Measurements from ENCODE around the gene HSFX1.

HSFX1 gene

DNA sequence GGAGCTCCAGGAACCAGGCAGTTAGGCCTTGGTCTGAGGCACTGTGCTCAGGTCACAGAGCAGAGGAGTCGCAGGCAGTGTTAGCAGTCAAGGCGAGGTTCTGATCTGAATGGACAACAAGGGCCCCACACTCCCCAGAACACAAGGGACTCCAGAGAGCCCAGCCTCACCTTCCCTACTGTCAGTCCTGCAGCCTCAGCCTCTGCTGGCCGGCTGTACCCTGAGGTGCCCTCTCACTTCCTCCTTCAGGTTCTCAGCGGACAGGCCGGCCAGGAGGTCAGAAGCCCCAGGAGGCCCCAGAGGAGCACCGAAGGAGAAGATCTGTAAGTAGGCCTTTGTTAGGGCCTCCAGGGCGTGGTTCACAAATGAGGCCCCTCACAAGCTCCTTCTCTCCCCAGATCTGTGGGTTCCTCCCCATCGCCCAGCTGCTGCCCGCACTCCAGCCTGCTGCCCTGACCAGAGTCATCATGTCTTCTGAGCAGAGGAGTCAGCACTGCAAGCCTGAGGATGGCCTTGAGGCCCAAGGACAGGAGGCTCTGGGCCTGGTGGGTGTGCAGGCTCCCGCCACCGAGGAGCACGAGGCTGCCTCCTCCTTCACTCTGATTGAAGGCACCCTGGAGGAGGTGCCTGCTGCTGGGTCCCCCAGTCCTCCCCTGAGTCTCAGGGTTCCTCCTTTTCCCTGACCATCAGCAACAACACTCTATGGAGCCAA, 34.0 kb downstream of the HSFX1 start:
- DNase-seq = no peak

DNA sequence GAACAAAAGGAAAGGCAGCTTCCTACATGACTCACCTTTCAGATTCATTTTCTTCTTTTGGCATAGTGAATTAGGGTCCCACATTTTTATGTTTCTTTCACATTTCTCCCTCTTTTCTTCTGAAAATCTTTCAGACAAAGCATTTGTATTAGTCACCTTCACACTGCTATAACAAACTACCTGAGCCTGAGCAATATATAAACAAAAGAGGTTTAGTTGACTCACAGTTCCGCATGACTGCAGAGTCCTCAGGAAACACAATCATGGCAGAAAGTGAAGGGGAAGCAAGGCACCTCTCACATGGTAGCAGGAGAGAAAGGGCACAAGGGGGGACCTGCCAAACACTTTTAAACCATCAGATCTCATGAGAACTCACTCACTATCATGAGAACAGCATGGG, 44.8 kb downstream of the HSFX1 start:
- DNase-seq = no peak

DNA sequence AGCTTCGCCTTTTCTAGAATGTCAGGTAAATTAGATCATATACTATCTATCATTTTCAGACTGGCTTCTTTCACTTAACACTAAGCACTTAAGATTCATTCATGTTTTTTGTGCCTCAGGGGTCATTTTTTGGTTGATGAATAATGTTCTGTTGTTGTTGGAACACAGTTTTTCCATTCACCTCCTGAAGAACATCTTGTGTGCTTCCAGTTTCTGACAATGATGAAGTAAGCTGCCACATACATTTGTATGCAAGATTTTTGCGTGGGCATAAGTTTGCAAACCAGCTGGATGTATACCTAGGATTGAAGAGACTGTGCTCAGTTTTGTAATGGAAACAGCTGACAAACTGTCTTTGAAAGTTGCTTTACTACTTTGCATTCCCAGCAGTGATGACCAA, 45.5 kb downstream of the HSFX1 start:
- no peak for DNase-seq

DNA sequence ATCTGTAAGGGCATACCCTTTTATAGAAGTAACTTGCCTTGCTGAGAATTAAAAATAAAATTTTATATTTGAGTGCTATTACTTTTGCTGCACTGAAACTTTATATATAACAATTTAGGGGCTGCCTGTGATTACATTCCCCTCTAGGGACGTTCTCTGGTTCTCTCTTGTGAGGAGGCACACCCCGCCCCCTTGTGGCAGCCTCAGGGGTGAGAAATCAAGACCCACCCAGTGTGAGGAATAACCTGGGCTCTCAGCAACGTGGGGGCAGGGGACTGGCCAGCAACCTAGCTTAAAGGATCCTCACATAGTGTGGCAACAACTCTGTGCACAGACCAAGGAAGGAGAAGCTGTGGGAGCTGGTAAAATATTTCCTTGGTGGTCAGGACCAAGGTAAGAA, 51.6 kb downstream of the HSFX1 start:
- no peak for DNase-seq

Data from NCI-H2227 treated with DMSO at 0.1 percent for 48 hours (cell line).